Left ventricle myocardium superior (tissue), 1 donor: Measurements from ENCODE around the gene LENG1. TPM values are rescaled to one million over a fixed set of nuclear protein-coding genes. Genes with fewer than 3 reads are reported as not detected.

ENCODE experiments used
- total RNA-seq: library from RNA; stranded (reverse); fragmentation: NEBNext Ultra II Directional; extraction: Animal tissue kit (Norgen Biotek cat#: 25700); gene quantifications from one replicate; pipeline ENCODE4 v1.2.1, GENCODE V29; 2021
- donor health status: DM: no; HTN: yes; CAD: no; lungs with severe emphysema.

The LENG1 gene
- total RNA-seq, 1 donor from 2014 or later: 5.9 TPM

Other genes with a start within 250 kb of the LENG1 start
- 0.02 TPM for gene CACNG8, start 196.8 kb downstream of the LENG1 start, total RNA-seq
- gene CACNG6, start 168.1 kb downstream of the LENG1 start, total RNA-seq: not detected
- not detected for gene VSTM1, start 95.8 kb downstream of the LENG1 start, total RNA-seq
- not detected for gene TARM1, start 78.4 kb downstream of the LENG1 start, total RNA-seq
- gene OSCAR, start 58.9 kb downstream of the LENG1 start, total RNA-seq: 1.1 TPM
- gene NDUFA3, start 56.9 kb downstream of the LENG1 start, total RNA-seq: 589 TPM
- 14.3 TPM for gene TFPT, start 44.1 kb downstream of the LENG1 start, total RNA-seq
- 43.2 TPM for gene PRPF31, start 44.0 kb downstream of the LENG1 start, total RNA-seq
- gene CNOT3, start 22.0 kb downstream of the LENG1 start, total RNA-seq: 23.2 TPM
- gene TMC4, start 13.4 kb upstream of the LENG1 start, total RNA-seq: 1.7 TPM
- gene MBOAT7, start 29.9 kb upstream of the LENG1 start, total RNA-seq: 14.8 TPM
- gene TSEN34, start 31.6 kb upstream of the LENG1 start, total RNA-seq: 18.5 TPM
- 601 TPM for gene RPS9, start 41.1 kb upstream of the LENG1 start, total RNA-seq
- 4.3 TPM for gene LILRB3, start 63.3 kb upstream of the LENG1 start, total RNA-seq
- gene LILRA6, start 83.1 kb upstream of the LENG1 start, total RNA-seq: 2.3 TPM
- 5.5 TPM for gene LILRB5, start 97.6 kb upstream of the LENG1 start, total RNA-seq
- 2.7 TPM for gene LILRB2, start 121.4 kb upstream of the LENG1 start, total RNA-seq
- 1.2 TPM for gene LILRA5, start 153.4 kb upstream of the LENG1 start, total RNA-seq
- not detected for gene LILRA4, start 179.4 kb upstream of the LENG1 start, total RNA-seq
- gene LAIR1, start 205.2 kb upstream of the LENG1 start, total RNA-seq: 5.9 TPM